Occipital lobe (tissue), 2 donors: ENCODE data around the gene EFNA5. TPM values are rescaled to one million over a fixed set of nuclear protein-coding genes. Genes with fewer than 3 reads are reported as not detected.
"Not testable (repeated sequence)": the region's sequence is repeated elsewhere in the genome, so short reads cannot be mapped to it uniquely, and the experiment has no call there.

ENCODE experiments used
- DNase-seq: peaks from one replicate; lab custom pipeline; 2025; lab: John Stamatoyannopoulos, UW
- total RNA-seq: library from RNA; depleted of rRNA; stranded (reverse); fragments of >200 nt; gene quantifications from one replicate; pipeline ENCODE4 v1.2.3, GENCODE V29; 2014

The EFNA5 gene
- total RNA-seq, 1 donor from 2014 or later: 14.5 TPM

GRCh38 chr5:107499237-107499636, 171.5 kb downstream of the EFNA5 start:
- no peak for DNase-seq

GRCh38 chr5:107496466-107496865, 174.3 kb downstream of the EFNA5 start:
- no peak for DNase-seq

- DNase-seq: not testable (repeated sequence)
Measured at GRCh38 chr5:107494129-107494528, 176.6 kb downstream of the EFNA5 start.

DNA sequence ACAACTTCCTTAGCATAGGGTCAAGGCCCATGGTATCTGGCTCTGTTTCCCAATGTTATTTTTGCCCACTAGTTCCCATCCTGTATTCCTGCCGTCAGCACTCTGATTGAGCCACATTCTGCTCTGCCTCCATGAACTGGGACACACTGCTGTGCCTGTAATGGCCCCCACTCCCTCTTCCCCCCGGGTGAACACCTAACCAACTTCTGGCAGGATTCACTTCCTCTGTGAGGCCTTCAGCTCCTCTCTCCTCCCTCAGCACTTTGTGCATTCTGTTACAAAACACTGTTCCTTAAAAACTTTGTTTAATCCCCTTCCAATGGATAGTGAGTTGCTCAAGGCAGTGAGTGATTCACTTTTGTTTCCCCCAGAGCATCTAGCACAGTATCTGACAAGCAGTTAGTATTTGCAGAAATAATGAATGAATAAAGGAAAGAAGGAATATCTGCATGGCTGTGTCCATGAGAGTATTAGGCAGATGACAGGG, 183.6 kb downstream of the EFNA5 start:
- no peak for DNase-seq

DNA sequence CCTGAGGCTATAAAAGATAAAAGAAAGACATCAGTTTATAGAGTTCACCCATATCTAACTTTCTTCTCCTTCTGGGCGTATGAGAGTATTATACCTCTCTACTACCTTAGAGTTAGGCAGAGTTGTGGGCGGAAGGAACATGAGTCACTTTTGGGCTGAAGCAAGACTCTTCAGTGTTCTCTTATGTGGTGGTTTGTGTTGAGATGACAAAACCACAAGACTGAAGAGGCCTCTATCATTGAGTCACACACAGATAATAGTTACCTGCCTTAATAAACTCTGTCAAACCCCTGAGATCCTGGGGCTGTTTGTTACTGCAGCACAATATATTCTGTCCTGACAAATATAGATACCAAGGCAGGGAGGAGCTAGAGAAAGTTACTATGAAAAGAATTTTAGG, 184.2 kb downstream of the EFNA5 start:
- no peak for DNase-seq

- no peak for DNase-seq
Measured at GRCh38 chr5:107485184-107485583, 185.6 kb downstream of the EFNA5 start.

GRCh38 chr5:107484281-107484680, 186.5 kb downstream of the EFNA5 start:
- no peak for DNase-seq

- DNase-seq: no peak
Measured at GRCh38 chr5:107483231-107484024, 187.3 kb downstream of the EFNA5 start.

DNA sequence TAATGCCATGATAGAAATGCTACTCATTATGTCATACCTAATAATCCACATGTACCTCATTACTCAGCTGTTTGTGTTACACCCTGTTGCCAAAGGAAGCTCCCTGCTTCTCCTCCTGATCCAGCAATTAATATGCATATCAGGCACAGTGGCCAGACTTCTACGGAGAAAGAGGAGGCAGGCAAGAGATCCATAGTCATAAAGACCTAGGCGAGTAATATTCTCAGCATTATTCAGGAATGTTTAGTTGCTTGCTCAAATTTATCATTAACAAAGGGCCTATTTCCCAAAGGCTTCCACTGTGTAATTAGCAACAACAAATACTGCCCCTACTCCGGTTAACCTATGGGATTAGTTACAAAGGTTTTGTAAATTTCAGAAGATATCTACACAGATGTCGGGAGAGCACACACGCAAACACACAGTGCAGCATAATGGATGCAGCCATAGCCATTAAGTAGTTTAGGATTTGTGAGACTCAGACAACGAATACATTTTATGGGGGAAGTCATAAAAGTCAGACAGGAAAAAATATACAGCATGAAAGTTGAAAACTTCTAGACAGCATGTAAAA, 192.6 kb downstream of the EFNA5 start:
- no peak for DNase-seq

- DNase-seq: no peak
Measured at GRCh38 chr5:107477492-107477891, 193.2 kb downstream of the EFNA5 start.

GRCh38 chr5:107476783-107477182, 194.0 kb downstream of the EFNA5 start:
- no peak for DNase-seq

GRCh38 chr5:107474716-107475489, 195.8 kb downstream of the EFNA5 start:
- DNase-seq: no peak

- DNase-seq: no peak
Measured at GRCh38 chr5:107474361-107474715, 196.4 kb downstream of the EFNA5 start.

DNA sequence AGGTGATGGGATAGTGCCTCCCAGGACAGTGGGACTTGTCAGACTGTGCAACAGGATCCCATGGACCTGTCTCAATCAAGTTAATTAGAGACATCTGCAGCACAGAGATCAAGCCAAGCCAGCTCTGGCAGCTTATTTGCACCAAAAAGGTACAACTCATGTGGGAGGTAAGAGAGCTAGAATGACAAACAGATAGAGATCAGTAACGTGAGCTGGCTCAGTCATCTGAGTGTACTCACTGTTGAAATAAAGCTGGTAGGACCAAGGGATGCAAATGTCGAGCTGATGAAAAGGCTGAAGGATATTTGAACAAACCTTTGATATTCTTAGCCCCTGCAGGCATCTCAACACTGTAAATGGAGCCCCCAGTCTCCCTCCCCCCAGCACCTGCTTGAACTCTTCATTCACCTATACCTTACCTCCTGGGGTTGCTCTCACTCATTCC, 198.1 kb downstream of the EFNA5 start:
- DNase-seq: no peak

- DNase-seq: no peak
Measured at GRCh38 chr5:107470295-107470582, 200.5 kb downstream of the EFNA5 start.

- no peak for DNase-seq
Measured at GRCh38 chr5:107469485-107470294, 201.0 kb downstream of the EFNA5 start.

- DNase-seq: no peak
Measured at GRCh38 chr5:107469064-107469463, 201.7 kb downstream of the EFNA5 start.

DNA sequence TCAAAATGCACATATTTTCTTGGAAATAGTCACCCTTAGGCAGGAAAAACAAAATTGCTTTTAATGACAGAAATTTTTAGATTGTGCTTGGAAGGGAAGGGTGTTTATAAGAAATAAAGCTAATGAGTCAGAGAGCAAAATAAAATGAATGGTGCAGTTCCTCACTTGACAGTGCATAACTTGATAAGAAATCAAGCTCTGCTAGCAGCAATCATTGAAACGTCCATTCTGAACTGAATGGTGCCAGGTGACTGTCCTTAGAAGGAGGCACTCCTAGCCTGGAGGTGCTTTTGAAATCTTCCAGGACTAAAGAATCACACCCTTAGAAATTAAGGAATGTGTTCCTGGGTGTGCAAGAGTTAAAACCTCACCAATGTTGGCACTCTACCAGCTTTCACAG, 202.5 kb downstream of the EFNA5 start:
- no peak for DNase-seq

- DNase-seq: no peak
Measured at GRCh38 chr5:107467137-107467932, 203.4 kb downstream of the EFNA5 start.

GRCh38 chr5:107466233-107466769, 204.4 kb downstream of the EFNA5 start:
- peak; percentile 43 for DNase-seq

DNA sequence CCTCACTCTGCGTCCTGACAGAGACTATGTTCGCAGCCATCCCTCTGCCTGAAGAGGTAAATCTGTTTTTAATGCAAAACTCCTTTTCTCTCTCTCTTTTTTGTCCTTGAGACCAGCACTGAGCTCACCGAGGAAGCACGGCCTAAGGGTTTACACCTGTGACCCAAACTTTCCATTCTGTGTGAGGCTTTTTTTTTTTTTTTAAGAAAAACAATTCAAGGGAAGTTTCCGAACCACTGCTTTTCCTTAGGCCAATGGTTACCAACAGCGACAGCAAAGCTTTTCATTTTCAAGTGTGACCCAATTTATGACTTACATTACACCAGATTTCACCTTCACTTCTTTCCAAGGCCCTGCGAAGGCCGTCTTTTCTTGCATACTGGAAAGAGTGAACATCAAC, 205.9 kb downstream of the EFNA5 start:
- no peak for DNase-seq
